HEK293 (cell line): Measurements from ENCODE around the gene ARFGAP1.
A peak's percentile ranks its signal among the peaks of the same experiment; 100 is the strongest.

Source experiments
- CTCF ChIA-PET: fragments of 350-600 bp; formaldehyde crosslinking; extraction: SDS; loops from one replicate; lab custom pipeline; 2021; ENCODE audit warnings: antibody characterized with exemption; lab: Yijun Ruan, JAX
- POLR2A ChIA-PET: fragments of 300-600 bp; formaldehyde crosslinking; extraction: SDS; loops from one replicate; lab custom pipeline; 2020; ENCODE audit warnings: antibody characterized with exemption, inconsistent platforms; lab: Yijun Ruan, JAX
- H3K27ac ChIP-seq: fragments of 200-500 bp; sonication (Bioruptor generic); 2 replicates; pipeline ENCODE4 v1.5.1; 2014; ENCODE audit warnings: low read depth, low read length, control low read depth, inconsistent platforms; ENCODE audit errors: extremely low read depth
- H3K36me3 ChIP-seq, 2 experiments: fragments of 200-500 bp in 1 of 2; sonication (Bioruptor generic) in 1 of 2; 1 replicate in 1 of 2; 2 replicates in 1 of 2; pipeline ENCODE4 v1.5.1; 2014 to 2017; ENCODE audit warnings: inconsistent platforms in 2 of 2, low read length in 2 of 2; ENCODE audit not compliant: control insufficient read depth in 2 of 2, insufficient read depth in 1 of 2
- H3K4me1 ChIP-seq: fragments of 200-500 bp; sonication (Bioruptor generic); 2 replicates; pipeline ENCODE4 v1.5.1; 2014; ENCODE audit warnings: mild to moderate bottlenecking, low read length, inconsistent platforms; ENCODE audit not compliant: control insufficient read depth, insufficient read depth
- H3K4me3 ChIP-seq: 2 replicates; pipeline ENCODE4 v1.5.1; 2011; ENCODE audit warnings: low read depth, mild to moderate bottlenecking, control low read depth, low read length, moderate library complexity
- H3K9me3 ChIP-seq: fragments of 200-500 bp; sonication (Bioruptor generic); 2 replicates; pipeline ENCODE4 v1.5.1; 2014; ENCODE audit warnings: low read depth, low read length, inconsistent platforms; ENCODE audit not compliant: control insufficient read depth, insufficient read depth
- BCL11A ChIP-seq: fragments of 450-650 bp; formaldehyde crosslinking; IDR thresholded peaks from 2 replicates; pipeline ENCODE4 v1.5.1; 2016; ENCODE audit warnings: low read depth, missing biosample characterization, missing genetic modification characterization
- KLF1 ChIP-seq: fragments of 450-650 bp; formaldehyde crosslinking; IDR thresholded peaks from 2 replicates; pipeline ENCODE4 v1.5.1; 2016; ENCODE audit warnings: missing biosample characterization, missing genetic modification characterization
- SCRT2 ChIP-seq: fragments of 450-650 bp; formaldehyde crosslinking; IDR thresholded peaks from 2 replicates; pipeline ENCODE4 v1.5.1; 2016; ENCODE audit warnings: missing biosample characterization, missing genetic modification characterization
- SETDB1 ChIP-seq: IDR thresholded peaks from one replicate; pipeline ENCODE4 v1.6.1; 2017; ENCODE audit warnings: mild to moderate bottlenecking, low read length, moderate library complexity, mixed read lengths; ENCODE audit not compliant: insufficient read length
- ZBTB8A ChIP-seq: fragments of 450-650 bp; formaldehyde crosslinking; IDR thresholded peaks from 2 replicates; pipeline ENCODE4 v1.5.1; 2016; ENCODE audit warnings: missing biosample characterization, missing genetic modification characterization
- ZFP41 ChIP-seq: fragments of 450-650 bp; formaldehyde crosslinking; IDR thresholded peaks from 2 replicates; pipeline ENCODE4 v1.5.1; 2016; ENCODE audit warnings: missing biosample characterization, missing genetic modification characterization, borderline replicate concordance
- ZNF133 ChIP-seq: fragments of 450-650 bp; formaldehyde crosslinking; IDR thresholded peaks from 2 replicates; pipeline ENCODE4 v1.5.1; 2016; ENCODE audit warnings: missing biosample characterization, missing genetic modification characterization
- ZNF292 ChIP-seq: fragments of 450-650 bp; formaldehyde crosslinking; IDR thresholded peaks from 2 replicates; pipeline ENCODE4 v1.5.1; 2016; ENCODE audit warnings: low read depth, missing biosample characterization, missing genetic modification characterization, borderline replicate concordance
- ZNF394 ChIP-seq: fragments of 450-650 bp; formaldehyde crosslinking; IDR thresholded peaks from 2 replicates; pipeline ENCODE4 v1.5.1; 2016; ENCODE audit warnings: missing biosample characterization, missing genetic modification characterization, mild to moderate bottlenecking, moderate library complexity, borderline replicate concordance
- ZNF433 ChIP-seq: fragments of 450-650 bp; formaldehyde crosslinking; IDR thresholded peaks from 2 replicates; pipeline ENCODE4 v1.5.1; 2016; ENCODE audit warnings: missing biosample characterization, missing genetic modification characterization, low read depth
- ZNF501 ChIP-seq: fragments of 450-650 bp; formaldehyde crosslinking; IDR thresholded peaks from 2 replicates; pipeline ENCODE4 v1.5.1; 2016; ENCODE audit warnings: missing biosample characterization, missing genetic modification characterization
- ZNF626 ChIP-seq: fragments of 450-650 bp; sonication (Bioruptor Pico); formaldehyde crosslinking; IDR thresholded peaks from 2 replicates; pipeline ENCODE4 v1.5.1; 2018; ENCODE audit warnings: missing biosample characterization, missing genetic modification characterization, inconsistent platforms
- ZNF658 ChIP-seq: fragments of 450-650 bp; formaldehyde crosslinking; IDR thresholded peaks from 2 replicates; pipeline ENCODE4; 2016; ENCODE audit warnings: missing biosample characterization, missing genetic modification characterization
- ZSCAN16 ChIP-seq: fragments of 450-650 bp; formaldehyde crosslinking; IDR thresholded peaks from 2 replicates; pipeline ENCODE4 v1.5.1; 2016; ENCODE audit warnings: missing biosample characterization, missing genetic modification characterization
- TF ChIP-seq, protein P1 (sequence below): fragments of 450-650 bp; formaldehyde crosslinking; IDR thresholded peaks from 2 replicates; pipeline ENCODE4 v1.5.1; 2017; ENCODE audit warnings: missing biosample characterization, missing genetic modification characterization
- TF ChIP-seq, protein P2 (sequence below): fragments of 450-650 bp; formaldehyde crosslinking; IDR thresholded peaks from 2 replicates; pipeline ENCODE4 v1.5.1; 2016; ENCODE audit warnings: missing biosample characterization, missing genetic modification characterization
- TF ChIP-seq, protein P3 (sequence below): fragments of 450-650 bp; formaldehyde crosslinking; IDR thresholded peaks from 2 replicates; pipeline ENCODE4 v1.5.1; 2017; ENCODE audit warnings: missing biosample characterization, missing genetic modification characterization
- TF ChIP-seq, protein P4 (sequence below): fragments of 450-650 bp; formaldehyde crosslinking; IDR thresholded peaks from 2 replicates; pipeline ENCODE4 v1.5.1; 2016; ENCODE audit warnings: missing biosample characterization, missing genetic modification characterization

The ARFGAP1 gene

GRCh38 chr20:63255931-63256704 lies 16.5 kb upstream of the ARFGAP1 start:
- Histone ChIP-seq H3K27ac (no peak overlapping the region), H3K9me3 (no peaks in the 10 kb centered on the region), H3K4me1 (no peaks in the 10 kb centered on the region), H3K4me3 (no peak overlapping the region), H3K36me3 (no peaks in the 10 kb centered on the region)
- ChIA-PET CTCF (interaction anchor here (1.1 kb wide), 1 partner anchor 32 kb away, joined by 4 read pairs; no protein-coding TSS in a partner anchor), POLR2A (no interaction called here)
- TF ChIP-seq ZNF658 (tag by site-specific recombination) (no peak), ZSCAN16 (no peak), ZNF626 (no peak)
- TF ChIP-seq, protein P1, sequence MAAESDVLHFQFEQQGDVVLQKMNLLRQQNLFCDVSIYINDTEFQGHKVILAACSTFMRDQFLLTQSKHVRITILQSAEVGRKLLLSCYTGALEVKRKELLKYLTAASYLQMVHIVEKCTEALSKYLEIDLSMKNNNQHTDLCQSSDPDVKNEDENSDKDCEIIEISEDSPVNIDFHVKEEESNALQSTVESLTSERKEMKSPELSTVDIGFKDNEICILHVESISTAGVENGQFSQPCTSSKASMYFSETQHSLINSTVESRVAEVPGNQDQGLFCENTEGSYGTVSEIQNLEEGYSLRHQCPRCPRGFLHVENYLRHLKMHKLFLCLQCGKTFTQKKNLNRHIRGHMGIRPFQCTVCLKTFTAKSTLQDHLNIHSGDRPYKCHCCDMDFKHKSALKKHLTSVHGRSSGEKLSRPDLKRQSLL = 0 out of 2 replicates have a peak, but pooled peaks have one; percentile 10

GRCh38 chr20:63256954-63257353 lies 15.7 kb upstream of the ARFGAP1 start:
- TF ChIP-seq BCL11A (peak; percentile 67), SETDB1 (no peak)
- Histone ChIP-seq H3K36me3 (no peaks in the 10 kb centered on the region), H3K4me3 (no peak overlapping the region), H3K27ac (no peak overlapping the region), H3K9me3 (no peaks in the 10 kb centered on the region), H3K4me1 (no peaks in the 10 kb centered on the region)
- CTCF ChIA-PET = no interaction called here
- POLR2A ChIA-PET = no interaction called here

DNA sequence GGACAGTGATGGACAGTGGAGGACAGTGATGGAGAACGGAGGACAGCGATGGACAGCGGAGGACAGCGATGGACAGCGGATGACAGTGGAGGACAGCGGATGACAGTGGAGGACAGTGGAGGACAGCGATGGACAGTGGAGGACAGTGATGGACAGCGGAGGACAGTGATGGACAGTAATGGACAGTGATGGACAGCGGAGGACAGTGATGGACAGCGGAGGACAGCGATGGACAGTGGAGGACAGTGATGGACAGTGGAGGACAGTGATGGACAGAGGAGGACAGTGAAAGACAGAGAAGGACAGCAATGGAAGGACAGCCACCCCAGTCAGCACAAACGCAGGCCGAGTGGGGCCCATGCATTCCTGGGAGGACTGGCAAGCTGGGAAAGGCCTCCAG lies 15.0 kb upstream of the ARFGAP1 start:
- H3K4me1 ChIP-seq = no peaks in the 10 kb centered on the region
- TF ChIP-seq ZFP41 (tag by site-specific recombination) = no peak
- no peak for TF ChIP-seq ZNF133
- TF ChIP-seq ZNF292 (tag by site-specific recombination) = no peak
- TF ChIP-seq, all 188 proteins: peak for 0
- Histone ChIP-seq H3K9me3 (no peaks in the 10 kb centered on the region), H3K27ac (no peak overlapping the region), H3K36me3 (no peaks in the 10 kb centered on the region), H3K4me3 (no peak overlapping the region)
- ChIA-PET CTCF (no interaction called here), POLR2A (no interaction called here)

- Histone ChIP-seq H3K9me3 (no peaks in the 10 kb centered on the region), H3K27ac (no peak overlapping the region), H3K4me3 (no peak overlapping the region), H3K36me3 (no peaks in the 10 kb centered on the region), H3K4me1 (no peaks in the 10 kb centered on the region)
- POLR2A ChIA-PET = interaction anchor here (1.0 kb wide), 1 partner anchor 35 kb away, joined by 3 read pairs; no protein-coding TSS in a partner anchor
- CTCF ChIA-PET = no interaction called here
- TF ChIP-seq ZNF394 = peak; percentile 34; the same call in 1 of the 2 replicates
- TF ChIP-seq, protein P2, sequence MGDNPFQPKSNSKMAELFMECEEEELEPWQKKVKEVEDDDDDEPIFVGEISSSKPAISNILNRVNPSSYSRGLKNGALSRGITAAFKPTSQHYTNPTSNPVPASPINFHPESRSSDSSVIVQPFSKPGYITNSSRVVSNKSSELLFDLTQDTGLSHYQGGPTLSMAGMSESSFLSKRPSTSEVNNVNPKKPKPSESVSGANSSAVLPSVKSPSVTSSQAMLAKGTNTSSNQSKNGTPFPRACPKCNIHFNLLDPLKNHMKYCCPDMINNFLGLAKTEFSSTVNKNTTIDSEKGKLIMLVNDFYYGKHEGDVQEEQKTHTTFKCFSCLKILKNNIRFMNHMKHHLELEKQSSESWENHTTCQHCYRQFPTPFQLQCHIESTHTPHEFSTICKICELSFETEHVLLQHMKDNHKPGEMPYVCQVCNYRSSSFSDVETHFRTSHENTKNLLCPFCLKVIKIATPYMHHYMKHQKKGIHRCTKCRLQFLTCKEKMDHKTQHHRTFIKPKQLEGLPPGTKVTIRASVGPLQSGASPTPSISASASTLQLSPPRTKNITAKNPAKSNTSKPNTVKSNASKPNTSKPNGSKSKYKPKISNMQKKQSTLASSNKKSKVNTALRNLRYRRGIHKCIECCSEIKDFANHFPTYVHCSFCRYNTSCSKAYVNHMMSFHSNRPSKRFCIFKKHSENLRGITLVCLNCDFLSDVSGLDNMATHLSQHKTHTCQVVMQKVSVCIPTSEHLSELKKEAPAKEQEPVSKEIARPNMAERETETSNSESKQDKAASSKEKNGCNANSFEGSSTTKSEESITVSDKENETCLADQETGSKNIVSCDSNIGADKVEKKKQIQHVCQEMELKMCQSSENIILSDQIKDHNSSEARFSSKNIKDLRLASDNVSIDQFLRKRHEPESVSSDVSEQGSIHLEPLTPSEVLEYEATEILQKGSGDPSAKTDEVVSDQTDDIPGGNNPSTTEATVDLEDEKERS (tag by site-specific recombination) = no peak
- peak; percentile 47; the same call in 1 of the 2 replicates for TF ChIP-seq SCRT2
- no peak for TF ChIP-seq ZBTB8A
- no peak for TF ChIP-seq ZNF501 (tag by site-specific recombination)
- 0 out of 2 replicates have a peak, but pooled peaks have one; percentile 14 for TF ChIP-seq KLF1 (tag by site-specific recombination)
- no peak for TF ChIP-seq ZNF433 (tag by site-specific recombination)
- TF ChIP-seq, protein P3, sequence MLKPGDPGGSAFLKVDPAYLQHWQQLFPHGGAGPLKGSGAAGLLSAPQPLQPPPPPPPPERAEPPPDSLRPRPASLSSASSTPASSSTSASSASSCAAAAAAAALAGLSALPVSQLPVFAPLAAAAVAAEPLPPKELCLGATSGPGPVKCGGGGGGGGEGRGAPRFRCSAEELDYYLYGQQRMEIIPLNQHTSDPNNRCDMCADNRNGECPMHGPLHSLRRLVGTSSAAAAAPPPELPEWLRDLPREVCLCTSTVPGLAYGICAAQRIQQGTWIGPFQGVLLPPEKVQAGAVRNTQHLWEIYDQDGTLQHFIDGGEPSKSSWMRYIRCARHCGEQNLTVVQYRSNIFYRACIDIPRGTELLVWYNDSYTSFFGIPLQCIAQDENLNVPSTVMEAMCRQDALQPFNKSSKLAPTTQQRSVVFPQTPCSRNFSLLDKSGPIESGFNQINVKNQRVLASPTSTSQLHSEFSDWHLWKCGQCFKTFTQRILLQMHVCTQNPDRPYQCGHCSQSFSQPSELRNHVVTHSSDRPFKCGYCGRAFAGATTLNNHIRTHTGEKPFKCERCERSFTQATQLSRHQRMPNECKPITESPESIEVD (tag by site-specific recombination) = no peak
- TF ChIP-seq, protein P4, sequence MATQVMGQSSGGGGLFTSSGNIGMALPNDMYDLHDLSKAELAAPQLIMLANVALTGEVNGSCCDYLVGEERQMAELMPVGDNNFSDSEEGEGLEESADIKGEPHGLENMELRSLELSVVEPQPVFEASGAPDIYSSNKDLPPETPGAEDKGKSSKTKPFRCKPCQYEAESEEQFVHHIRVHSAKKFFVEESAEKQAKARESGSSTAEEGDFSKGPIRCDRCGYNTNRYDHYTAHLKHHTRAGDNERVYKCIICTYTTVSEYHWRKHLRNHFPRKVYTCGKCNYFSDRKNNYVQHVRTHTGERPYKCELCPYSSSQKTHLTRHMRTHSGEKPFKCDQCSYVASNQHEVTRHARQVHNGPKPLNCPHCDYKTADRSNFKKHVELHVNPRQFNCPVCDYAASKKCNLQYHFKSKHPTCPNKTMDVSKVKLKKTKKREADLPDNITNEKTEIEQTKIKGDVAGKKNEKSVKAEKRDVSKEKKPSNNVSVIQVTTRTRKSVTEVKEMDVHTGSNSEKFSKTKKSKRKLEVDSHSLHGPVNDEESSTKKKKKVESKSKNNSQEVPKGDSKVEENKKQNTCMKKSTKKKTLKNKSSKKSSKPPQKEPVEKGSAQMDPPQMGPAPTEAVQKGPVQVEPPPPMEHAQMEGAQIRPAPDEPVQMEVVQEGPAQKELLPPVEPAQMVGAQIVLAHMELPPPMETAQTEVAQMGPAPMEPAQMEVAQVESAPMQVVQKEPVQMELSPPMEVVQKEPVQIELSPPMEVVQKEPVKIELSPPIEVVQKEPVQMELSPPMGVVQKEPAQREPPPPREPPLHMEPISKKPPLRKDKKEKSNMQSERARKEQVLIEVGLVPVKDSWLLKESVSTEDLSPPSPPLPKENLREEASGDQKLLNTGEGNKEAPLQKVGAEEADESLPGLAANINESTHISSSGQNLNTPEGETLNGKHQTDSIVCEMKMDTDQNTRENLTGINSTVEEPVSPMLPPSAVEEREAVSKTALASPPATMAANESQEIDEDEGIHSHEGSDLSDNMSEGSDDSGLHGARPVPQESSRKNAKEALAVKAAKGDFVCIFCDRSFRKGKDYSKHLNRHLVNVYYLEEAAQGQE = no peak
These were observed 13.8 kb upstream of the ARFGAP1 start for GRCh38 chr20:63258781-63259180.
